Measurements from ENCODE around the gene PEMT.

The PEMT gene

DNA sequence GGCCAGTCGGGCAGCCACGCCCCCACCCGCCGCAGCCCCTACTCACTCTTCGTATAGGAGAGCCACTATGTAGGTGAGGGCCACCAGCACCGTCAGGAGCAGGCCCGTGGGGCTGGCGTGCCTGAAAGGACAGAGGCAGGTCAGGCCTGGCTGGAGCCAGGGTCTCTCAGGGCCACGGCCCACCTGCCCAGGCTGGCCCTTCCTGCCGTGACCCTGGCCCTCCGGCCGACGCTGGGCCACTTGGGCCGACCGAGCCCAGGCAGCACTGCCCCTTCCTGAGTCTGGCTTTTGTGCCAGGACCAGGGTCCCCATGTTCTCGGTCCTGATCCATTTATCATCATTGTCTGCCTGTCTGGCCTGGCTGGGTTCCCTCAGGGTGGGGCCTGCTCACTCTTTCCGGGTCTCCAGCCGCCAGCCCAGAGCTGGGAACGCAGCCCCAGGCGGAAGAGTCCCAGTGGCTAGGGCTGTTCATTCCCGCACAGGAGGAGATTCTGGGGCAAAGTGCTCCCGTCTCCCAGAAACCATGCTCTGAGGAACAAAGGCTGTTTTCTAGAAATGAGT is 85.2 kb downstream of the PEMT start:
- no peaks in the 10 kb centered on the region for H3K4me1 Mint-ChIP-seq (ENCODE audit: low read depth)
- H3K27me3 Mint-ChIP-seq (ENCODE audit: low read depth) = no peaks in the 10 kb centered on the region
- H3K27ac Mint-ChIP-seq = no peak overlapping the region
- H3K4me3 Mint-ChIP-seq = no peak overlapping the region
- no peaks in the 10 kb centered on the region for H3K36me3 Mint-ChIP-seq (ENCODE audit: low read depth)
- no peaks in the 10 kb centered on the region for H3K9me3 Mint-ChIP-seq

DNA sequence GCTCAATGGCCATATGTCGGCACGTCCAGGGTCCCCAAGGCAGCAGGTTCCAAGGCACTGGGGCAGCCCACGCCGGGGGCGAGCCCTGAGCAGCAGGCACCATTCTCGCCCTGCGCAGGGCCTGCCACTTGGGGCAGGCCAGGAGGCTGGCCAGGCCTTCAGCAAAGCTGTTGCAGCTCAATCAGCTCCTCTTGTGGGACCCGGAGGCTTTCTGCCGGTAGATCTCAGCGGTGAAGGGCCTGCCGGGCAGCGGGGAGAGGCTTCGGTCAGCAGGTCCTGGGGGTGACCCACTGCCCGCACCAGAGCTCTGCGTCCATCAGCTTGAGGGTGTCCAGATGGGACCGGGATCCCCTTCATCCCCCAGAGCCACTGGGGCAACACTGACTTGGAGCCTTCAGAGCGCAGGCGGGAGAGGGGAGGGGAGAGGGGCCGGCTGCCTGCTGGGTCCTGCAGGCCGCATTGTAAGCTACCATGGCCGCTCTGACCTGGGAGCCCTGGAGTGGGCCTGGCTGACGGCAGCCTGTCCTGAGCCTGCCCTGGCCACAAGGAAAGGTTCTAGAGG is 85.8 kb downstream of the PEMT start:
- no peak overlapping the region for H3K4me3 Mint-ChIP-seq
- H3K36me3 Mint-ChIP-seq (ENCODE audit: low read depth) = no peaks in the 10 kb centered on the region
- no peaks in the 10 kb centered on the region for H3K27me3 Mint-ChIP-seq (ENCODE audit: low read depth)
- no peaks in the 10 kb centered on the region for H3K4me1 Mint-ChIP-seq (ENCODE audit: low read depth)
- no peak overlapping the region for H3K27ac Mint-ChIP-seq
- H3K9me3 Mint-ChIP-seq = no peaks in the 10 kb centered on the region

DNA sequence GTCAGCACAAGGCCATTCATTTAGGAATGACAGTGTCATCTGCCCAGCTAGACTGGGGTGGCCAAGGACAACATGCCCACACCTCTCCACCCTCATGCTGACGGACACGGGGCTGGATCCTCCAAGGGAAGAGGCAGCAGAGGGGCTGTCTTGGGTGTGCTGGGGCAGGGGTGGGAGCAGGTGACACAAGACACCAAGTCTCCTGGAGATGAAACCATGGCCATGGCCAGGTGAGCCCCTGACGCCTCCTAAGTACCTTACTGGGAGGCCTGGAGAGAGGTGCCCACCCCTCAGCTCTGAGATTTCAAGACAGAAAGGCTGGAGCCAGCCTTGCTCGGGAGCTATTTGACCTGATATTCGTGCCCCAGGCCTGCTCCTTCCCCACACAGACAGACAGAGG is 86.4 kb downstream of the PEMT start:
- Mint-ChIP-seq H3K27me3 (ENCODE audit: low read depth) (no peaks in the 10 kb centered on the region), H3K27ac (no peak overlapping the region), H3K9me3 (no peaks in the 10 kb centered on the region), H3K4me1 (ENCODE audit: low read depth) (no peaks in the 10 kb centered on the region), H3K36me3 (ENCODE audit: low read depth) (no peaks in the 10 kb centered on the region), H3K4me3 (no peak overlapping the region)

DNA sequence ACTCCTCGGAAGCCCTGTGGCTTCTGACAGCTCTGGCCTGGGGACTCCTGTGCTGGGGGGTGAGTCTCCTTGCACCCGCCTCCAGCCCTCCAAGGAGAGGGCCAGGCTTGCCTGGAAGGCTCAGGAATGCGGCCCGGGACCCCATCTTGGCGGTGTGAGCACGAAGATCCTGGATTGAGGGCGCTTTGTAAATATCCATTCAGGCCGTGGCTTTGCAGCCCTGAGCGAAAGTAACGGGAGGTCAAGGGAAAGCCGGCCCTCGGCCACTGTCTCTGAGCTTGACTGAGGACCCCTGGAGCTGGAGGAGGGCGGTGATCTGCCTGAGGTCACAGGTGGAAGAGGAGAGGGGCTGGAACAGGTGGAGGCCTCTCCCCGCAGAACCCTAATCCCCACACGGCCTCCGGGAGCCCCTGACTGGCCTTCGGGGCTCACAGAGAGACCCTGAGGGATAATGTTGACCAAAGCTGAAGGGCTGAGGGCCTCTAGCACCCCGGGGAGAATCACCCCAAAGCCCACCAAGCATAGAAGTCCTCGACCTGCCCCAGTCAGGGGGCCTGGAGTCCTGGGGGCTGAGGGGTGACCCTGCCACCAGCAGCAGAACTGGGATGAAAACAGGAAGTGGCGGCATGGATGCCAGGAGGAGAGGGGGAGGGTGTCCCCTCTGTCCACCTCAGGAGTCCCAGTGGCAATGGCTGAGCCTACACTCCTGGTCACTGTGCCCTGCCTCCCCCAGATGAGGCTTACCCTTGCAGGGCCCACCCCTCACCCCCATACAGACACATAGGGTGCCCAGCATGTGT is 87.0 kb downstream of the PEMT start:
- Mint-ChIP-seq H3K36me3 (ENCODE audit: low read depth) (no peaks in the 10 kb centered on the region), H3K27me3 (ENCODE audit: low read depth) (no peaks in the 10 kb centered on the region), H3K4me1 (ENCODE audit: low read depth) (no peaks in the 10 kb centered on the region), H3K9me3 (no peaks in the 10 kb centered on the region), H3K4me3 (no peak overlapping the region), H3K27ac (no peak overlapping the region)

DNA sequence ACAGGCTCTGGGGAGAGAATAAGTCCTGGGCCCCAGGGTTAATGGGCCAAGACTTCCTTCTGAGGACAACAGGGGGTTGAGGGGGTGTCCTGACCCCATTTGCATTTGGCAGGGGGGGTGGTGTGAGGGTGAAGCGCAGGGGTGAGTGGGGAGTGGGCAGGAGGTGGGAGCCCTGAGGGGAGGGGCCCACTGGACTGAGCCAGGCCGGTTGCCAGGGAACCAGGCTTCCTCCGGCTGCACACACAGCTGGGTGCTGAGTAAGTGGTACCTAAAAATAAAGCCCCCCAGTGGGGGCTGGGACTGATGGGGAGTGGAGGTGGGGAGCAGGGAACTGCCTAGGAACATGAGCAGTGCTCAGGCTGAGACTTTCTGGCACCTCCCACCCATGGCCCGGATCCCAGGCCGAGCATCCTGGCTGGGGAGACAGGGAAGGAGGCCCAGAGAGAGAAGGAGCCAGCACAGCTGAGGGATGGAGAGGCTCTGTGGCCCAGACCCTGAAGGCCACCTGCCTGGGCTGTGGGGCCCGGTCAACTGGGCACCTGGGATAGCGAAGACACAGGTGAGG is 87.9 kb downstream of the PEMT start:
- no peaks in the 10 kb centered on the region for H3K27me3 Mint-ChIP-seq (ENCODE audit: low read depth)
- no peaks in the 10 kb centered on the region for H3K36me3 Mint-ChIP-seq (ENCODE audit: low read depth)
- H3K27ac Mint-ChIP-seq = no peak overlapping the region
- no peaks in the 10 kb centered on the region for H3K9me3 Mint-ChIP-seq
- H3K4me3 Mint-ChIP-seq = no peak overlapping the region
- no peaks in the 10 kb centered on the region for H3K4me1 Mint-ChIP-seq (ENCODE audit: low read depth)

DNA sequence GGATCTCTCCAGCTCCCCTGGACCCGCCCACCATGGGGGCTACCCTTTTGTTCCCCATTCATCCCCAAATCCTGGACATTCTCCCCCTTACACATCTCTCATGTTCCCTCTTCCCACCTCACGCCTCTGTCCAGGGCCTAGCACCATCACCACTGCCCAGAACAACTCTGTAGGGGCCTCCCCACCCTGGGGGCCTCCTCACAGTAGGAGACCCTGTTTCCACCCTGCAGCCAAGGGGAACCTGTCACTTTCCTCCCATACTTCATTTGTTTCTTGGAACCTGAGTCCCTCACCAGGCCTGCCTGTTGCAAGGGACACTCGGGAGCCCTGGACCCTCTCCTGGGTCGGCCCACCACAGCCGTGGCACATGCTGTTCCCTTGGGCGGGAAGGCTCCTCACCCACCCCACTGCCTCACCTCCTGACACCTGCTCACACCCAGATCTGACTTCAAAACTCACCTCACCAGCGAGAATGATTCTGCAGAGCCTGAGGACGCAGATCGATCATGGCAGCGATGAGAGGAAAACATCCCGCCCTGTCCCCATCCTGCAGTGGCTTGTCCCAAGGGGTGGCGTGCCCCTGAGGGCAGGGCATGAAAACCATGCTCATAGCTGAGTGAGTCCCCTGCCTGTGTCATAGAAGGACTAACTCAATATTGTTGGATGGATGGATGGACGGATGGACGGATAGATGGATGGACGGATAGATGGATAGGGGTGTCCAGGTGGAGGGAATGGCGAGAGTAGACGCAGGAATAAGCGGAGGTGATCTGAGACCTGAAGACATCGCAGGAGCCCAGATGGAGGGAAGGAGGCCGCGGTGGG is 88.6 kb downstream of the PEMT start:
- Mint-ChIP-seq H3K4me3 (no peak overlapping the region), H3K36me3 (ENCODE audit: low read depth) (no peaks in the 10 kb centered on the region), H3K4me1 (ENCODE audit: low read depth) (no peaks in the 10 kb centered on the region), H3K27me3 (ENCODE audit: low read depth) (no peaks in the 10 kb centered on the region), H3K27ac (no peak overlapping the region), H3K9me3 (no peaks in the 10 kb centered on the region)

DNA sequence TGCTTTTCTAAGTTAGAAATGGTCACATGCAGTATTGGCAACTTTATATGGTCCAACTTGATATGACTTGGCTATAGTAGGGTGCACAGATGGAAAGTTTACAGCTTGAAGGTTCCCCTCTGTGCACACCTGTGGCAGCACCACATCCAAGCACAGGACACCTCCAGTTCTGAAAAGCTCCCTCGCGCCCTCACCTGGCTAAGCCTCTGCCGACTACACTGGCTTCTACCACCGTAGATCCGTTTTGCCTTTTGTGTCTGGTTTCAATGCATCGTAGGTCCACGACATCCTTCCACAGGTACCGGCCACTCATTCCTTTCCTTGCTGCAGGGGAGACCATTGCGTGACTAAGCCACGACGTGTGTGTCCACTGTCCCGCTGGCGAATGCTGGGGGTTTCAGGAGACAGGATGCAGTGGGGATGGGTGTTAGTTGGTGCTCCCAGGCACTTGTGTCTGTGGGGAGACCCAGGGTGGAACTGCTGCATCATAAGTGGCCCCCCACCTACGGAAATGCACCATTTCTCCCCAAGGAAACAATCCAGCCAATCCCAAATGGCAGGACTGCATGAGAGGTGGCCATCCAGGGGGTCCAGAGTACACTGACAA is 90.4 kb downstream of the PEMT start:
- Mint-ChIP-seq H3K4me1 (ENCODE audit: low read depth) (no peaks in the 10 kb centered on the region), H3K4me3 (no peak overlapping the region), H3K27me3 (ENCODE audit: low read depth) (no peaks in the 10 kb centered on the region), H3K27ac (no peak overlapping the region), H3K9me3 (no peaks in the 10 kb centered on the region), H3K36me3 (ENCODE audit: low read depth) (no peaks in the 10 kb centered on the region)

DNA sequence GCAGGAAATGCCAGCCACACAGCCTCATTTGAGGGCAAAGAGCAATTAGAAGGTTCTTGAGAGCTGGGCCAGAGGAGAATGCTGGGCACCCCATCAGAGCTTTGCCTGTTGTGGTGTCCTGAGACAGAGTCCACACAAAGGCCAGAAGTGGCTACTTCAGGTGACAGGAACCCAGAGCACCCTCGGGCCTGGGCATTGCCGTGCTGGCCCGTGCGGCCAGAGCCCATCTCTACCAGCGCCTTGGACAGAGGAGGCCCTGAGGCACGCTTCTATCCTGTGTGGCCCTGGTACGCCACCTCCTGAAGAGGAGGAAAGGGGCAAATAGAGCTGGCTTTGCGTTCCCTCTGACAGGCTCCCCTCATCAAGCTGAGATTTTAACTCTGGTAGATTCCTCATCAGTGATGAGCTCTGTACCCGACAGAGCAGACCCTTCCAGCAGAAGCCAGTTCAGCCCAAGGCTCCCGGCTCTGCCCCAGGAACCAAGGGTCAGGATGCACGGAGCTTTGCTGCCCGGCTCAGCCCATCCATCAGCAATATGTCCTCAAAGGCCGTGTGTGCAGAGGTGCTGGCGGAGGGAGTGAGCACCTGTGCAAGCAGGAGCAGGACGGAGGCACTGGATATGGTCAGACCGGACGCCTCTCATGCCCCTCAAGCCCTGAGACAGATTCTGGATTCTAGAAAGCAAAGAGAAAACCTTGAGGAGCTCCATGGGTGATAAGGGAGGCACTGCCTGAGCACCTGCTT is 91.9 kb downstream of the PEMT start:
- Mint-ChIP-seq H3K4me1 (ENCODE audit: low read depth) (peaks cover 4% of the 10 kb centered on the region), H3K4me3 (no peak overlapping the region), H3K9me3 (no peaks in the 10 kb centered on the region), H3K27ac (no peak overlapping the region), H3K36me3 (ENCODE audit: low read depth) (no peaks in the 10 kb centered on the region), H3K27me3 (ENCODE audit: low read depth) (peaks cover 10% of the 10 kb centered on the region)

DNA sequence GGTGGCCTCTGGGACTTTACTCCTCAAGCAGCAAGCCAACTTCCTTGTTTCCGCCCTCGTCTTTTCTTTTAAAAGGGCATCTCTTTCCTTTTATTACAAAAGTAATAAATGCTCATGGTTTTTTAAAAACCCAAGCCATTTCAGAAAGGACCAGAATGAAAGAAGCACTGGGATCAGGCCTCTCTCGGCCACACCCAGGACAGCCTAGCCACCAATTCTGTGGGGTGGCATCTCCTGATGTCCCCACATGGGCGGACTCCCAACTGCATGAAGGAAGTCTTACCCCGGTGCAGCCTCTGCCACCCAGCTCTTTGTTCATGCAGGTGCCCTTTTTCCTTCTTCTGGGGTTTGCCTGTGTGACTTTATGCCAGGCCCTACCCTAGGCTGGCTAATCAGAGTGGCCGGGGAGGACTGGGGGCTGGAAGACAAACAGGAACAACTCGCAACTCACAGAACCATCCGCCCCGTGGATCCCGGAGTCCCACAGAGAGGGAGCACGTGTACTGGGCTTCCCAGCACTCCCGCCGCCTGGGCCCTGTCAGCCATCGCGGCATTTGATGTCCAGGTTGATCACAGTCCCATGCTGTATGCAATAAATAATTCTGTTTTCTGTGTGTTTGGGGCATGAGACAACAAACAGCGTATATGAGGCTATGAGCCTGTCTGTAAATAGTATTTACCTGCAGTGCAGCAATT is 92.8 kb downstream of the PEMT start:
- Mint-ChIP-seq H3K27me3 (ENCODE audit: low read depth) (peaks cover 15% of the 10 kb centered on the region), H3K27ac (no peak overlapping the region), H3K4me1 (ENCODE audit: low read depth) (peaks cover 4% of the 10 kb centered on the region), H3K36me3 (ENCODE audit: low read depth) (no peaks in the 10 kb centered on the region), H3K9me3 (no peaks in the 10 kb centered on the region), H3K4me3 (no peak overlapping the region)

DNA sequence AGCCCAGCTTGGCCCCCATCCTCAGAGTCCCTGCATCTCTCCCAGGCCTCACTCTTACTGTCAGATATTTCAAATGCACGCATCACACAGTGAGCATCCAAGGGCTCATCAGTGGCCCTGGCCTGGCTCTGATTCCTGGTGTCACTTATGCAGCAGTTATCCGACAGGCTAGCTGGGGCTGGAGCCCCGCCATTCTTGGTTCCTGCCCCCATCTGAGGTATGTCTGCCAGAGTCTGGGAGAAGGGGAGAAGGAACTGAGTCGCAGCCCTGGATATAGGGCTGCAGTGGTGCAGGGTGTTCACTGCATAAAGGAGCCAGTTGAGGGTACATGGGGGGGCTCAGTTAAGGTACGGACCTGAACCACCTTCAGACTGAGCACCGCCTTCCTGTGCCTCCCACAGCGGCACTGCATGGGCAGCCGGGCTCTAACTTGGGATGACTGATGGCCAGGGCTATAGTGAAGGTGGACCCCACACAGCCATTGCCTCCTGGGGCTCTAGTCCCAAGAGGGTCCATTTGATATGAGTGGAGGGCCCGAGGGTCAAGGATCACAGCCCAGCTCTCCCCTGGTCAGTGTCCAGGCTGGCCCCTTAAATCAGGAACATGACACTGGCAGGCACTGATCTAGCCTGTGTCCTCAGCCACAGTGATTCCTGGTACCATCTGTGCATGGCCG is 93.5 kb downstream of the PEMT start:
- H3K4me1 Mint-ChIP-seq (ENCODE audit: low read depth) = peaks cover 4% of the 10 kb centered on the region
- peaks cover 18% of the 10 kb centered on the region for H3K27me3 Mint-ChIP-seq (ENCODE audit: low read depth)
- H3K27ac Mint-ChIP-seq = no peak overlapping the region
- no peaks in the 10 kb centered on the region for H3K36me3 Mint-ChIP-seq (ENCODE audit: low read depth)
- H3K9me3 Mint-ChIP-seq = no peaks in the 10 kb centered on the region
- H3K4me3 Mint-ChIP-seq = no peak overlapping the region

DNA sequence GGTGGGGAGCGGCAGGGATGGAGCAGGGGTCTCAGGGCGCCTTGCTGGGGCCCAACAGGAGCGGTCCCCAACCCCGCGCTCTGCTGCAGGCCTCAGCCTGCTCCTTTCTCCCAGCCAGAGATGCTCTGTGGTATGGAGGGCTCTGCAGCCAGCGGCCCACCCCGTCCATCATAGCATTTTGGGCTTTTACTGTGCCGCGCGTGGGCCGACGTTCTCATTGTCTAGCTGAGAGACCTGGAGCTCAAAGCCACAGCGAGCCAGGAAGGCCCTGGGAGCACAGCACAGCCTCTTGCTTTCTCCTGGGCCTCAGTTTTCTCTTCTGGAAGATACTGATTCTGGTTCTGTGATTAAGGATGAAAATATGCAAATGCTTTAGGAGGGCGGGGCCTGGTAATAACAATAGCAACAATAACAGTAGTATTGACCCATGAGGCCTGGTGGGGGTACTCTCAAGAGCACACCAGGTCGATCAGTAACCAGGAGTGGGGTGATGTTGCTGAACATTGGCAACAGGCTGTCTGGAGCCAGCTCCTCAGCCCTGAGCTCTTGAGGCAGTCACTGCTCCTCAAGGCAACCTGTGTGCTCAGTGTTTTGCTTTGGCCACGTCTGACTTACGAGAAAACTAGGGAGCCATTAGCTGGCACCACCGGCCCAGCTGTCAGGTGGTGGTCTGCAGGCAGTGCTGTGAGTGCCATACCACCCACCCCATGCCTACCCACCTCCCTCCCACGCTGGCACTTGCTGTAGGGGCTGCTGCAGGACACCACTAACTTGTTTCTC is 94.3 kb downstream of the PEMT start:
- Mint-ChIP-seq H3K9me3 (no peaks in the 10 kb centered on the region), H3K27ac (no peak overlapping the region), H3K36me3 (ENCODE audit: low read depth) (peaks cover 4% of the 10 kb centered on the region), H3K27me3 (ENCODE audit: low read depth) (peaks cover 18% of the 10 kb centered on the region), H3K4me3 (no peak overlapping the region), H3K4me1 (ENCODE audit: low read depth) (peaks cover 4% of the 10 kb centered on the region)
